ENCODE data around the gene ZMAT5.

DNA sequence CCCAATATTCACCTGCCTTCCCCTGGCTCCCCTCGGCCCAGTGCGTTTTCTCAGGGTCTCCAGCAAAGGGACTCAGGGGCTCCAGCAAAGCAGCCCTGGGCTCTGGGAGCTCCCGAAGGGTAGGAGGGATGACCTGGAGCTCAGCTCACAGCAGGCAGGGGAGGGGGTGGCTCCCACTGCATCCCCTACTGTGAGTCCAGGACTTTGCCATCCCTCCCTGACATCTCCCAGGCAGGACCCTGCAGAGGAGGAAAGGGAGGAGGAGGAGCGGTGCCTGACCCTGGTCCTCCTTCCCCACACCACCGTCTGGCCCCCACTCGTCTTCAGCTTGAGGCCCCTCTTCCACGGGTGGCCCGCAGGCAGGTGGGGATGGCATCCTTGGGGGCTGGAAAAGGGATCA is 42.0 kb downstream of the ZMAT5 start:
- TF ChIP-seq, protein P1, sequence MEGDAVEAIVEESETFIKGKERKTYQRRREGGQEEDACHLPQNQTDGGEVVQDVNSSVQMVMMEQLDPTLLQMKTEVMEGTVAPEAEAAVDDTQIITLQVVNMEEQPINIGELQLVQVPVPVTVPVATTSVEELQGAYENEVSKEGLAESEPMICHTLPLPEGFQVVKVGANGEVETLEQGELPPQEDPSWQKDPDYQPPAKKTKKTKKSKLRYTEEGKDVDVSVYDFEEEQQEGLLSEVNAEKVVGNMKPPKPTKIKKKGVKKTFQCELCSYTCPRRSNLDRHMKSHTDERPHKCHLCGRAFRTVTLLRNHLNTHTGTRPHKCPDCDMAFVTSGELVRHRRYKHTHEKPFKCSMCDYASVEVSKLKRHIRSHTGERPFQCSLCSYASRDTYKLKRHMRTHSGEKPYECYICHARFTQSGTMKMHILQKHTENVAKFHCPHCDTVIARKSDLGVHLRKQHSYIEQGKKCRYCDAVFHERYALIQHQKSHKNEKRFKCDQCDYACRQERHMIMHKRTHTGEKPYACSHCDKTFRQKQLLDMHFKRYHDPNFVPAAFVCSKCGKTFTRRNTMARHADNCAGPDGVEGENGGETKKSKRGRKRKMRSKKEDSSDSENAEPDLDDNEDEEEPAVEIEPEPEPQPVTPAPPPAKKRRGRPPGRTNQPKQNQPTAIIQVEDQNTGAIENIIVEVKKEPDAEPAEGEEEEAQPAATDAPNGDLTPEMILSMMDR (IDR thresholded peaks at IDR 0.05): no peak
- no peak for TF ChIP-seq POLR2AphosphoS5 (IDR thresholded peaks at IDR 0.05)
- no peak for TF ChIP-seq POLR2A (IDR thresholded peaks at IDR 0.05; ENCODE audit: low read depth)

Data from esophagus muscularis mucosa (tissue), 3 donors.